Mucosa of rectum (tissue), 2 donors: ENCODE data around the gene PER1.
A peak's percentile ranks its signal among the peaks of the same experiment; 100 is the strongest.

Source experiments
- H3K27ac ChIP-seq, 2 donors: one replicate each; pipeline ENCODE4 v1.7.0; 2013; ENCODE audit warnings: inconsistent platforms in 2 of 2, low read depth in 2 of 2, low read length in 2 of 2
- H3K27me3 ChIP-seq, 2 donors: one replicate each; pipeline ENCODE4 v1.7.0; 2013; ENCODE audit warnings: low read length in 2 of 2; ENCODE audit not compliant: control insufficient read depth in 2 of 2, insufficient read depth in 2 of 2
- H3K36me3 ChIP-seq, 2 donors: one replicate each; pipeline ENCODE4 v1.7.0; 2013; ENCODE audit warnings: low read length in 2 of 2; ENCODE audit not compliant: control insufficient read depth in 2 of 2, insufficient read depth in 2 of 2
- H3K4me1 ChIP-seq, 2 donors: one replicate each; pipeline ENCODE4 v1.7.0; 2013; ENCODE audit warnings: low read length in 2 of 2, mild to moderate bottlenecking in 1 of 2; ENCODE audit not compliant: control insufficient read depth in 2 of 2, insufficient read depth in 2 of 2
- H3K4me3 ChIP-seq, 2 donors: one replicate each; pipeline ENCODE4 v1.7.0; 2013; ENCODE audit warnings: low read length in 2 of 2
- H3K9ac ChIP-seq, 2 donors: one replicate each; pipeline ENCODE4 v1.7.0; 2013; ENCODE audit warnings: low read length in 2 of 2, low read depth in 1 of 2, mild to moderate bottlenecking in 1 of 2
- H3K9me3 ChIP-seq, 2 donors: one replicate each; pipeline ENCODE4 v1.7.0; 2013; ENCODE audit warnings: low read length in 2 of 2; ENCODE audit not compliant: control insufficient read depth in 2 of 2
- donor health status: healthy.
- donor health status: Normal muscosa, but diverticular disease.

The PER1 gene

GRCh38 chr17:8125154-8125946, 26.9 kb downstream of the PER1 start:
- Histone ChIP-seq H3K27me3 (peaks cover 32 to 39% of the 10 kb centered on the region in 2 donors), H3K4me1 (peaks cover 55 to 59% of the 10 kb centered on the region in 2 donors), H3K9me3 (no peaks in the 10 kb centered on the region), H3K9ac (peak overlapping the region in 1 of 2 donors; percentile 44), H3K27ac (no peak overlapping the region), H3K36me3 (no peaks in the 10 kb centered on the region), H3K4me3 (peak overlapping the region; percentile 67 to 87)

GRCh38 chr17:8124350-8125153, 27.7 kb downstream of the PER1 start:
- H3K27ac ChIP-seq = no peak overlapping the region
- no peaks in the 10 kb centered on the region for H3K36me3 ChIP-seq
- no peaks in the 10 kb centered on the region for H3K9me3 ChIP-seq
- peaks cover 57 to 65% of the 10 kb centered on the region in 2 donors for H3K4me1 ChIP-seq
- H3K9ac ChIP-seq = no peak overlapping the region
- H3K27me3 ChIP-seq = peaks cover 32 to 39% of the 10 kb centered on the region in 2 donors
- H3K4me3 ChIP-seq = peak overlapping the region; percentile 68 to 87

- no peak within 1 kb of the TSS for H3K27ac ChIP-seq
Measured at GRCh38 chr17:8123695-8124349, 28.4 kb downstream of the PER1 start, which contains the start of gene HES7. HES7 (minus strand) TSS chr17:8124106; CDS start chr17:8124084, 22 bp downstream.

GRCh38 chr17:8122924-8123694, 29.1 kb downstream of the PER1 start:
- peak overlapping the region in 1 of 2 donors; percentile 29 for H3K9ac ChIP-seq

More at GRCh38 chr17:8123695-8124349, 28.4 kb downstream of the PER1 start, which contains the start of gene HES7:
- Histone ChIP-seq H3K9ac (peak within 1 kb of the TSS in 1 of 2 donors; percentile 29), H3K4me3 (peak within 1 kb of the TSS; percentile 68 to 87), H3K4me1 (peaks cover 57 to 70% of the 10 kb centered on the region in 2 donors), H3K36me3 (no peaks in the 10 kb centered on the region), H3K9me3 (no peaks in the 10 kb centered on the region), H3K27me3 (peaks cover 32 to 33% of the 10 kb centered on the region in 2 donors)

GRCh38 chr17:8122422-8122923, 29.7 kb downstream of the PER1 start:
- H3K27me3 ChIP-seq = peaks cover 30 to 39% of the 10 kb centered on the region in 2 donors
- H3K4me1 ChIP-seq = peaks cover 68 to 82% of the 10 kb centered on the region in 2 donors
- H3K4me3 ChIP-seq = peak overlapping the region; percentile 68
- H3K36me3 ChIP-seq = no peaks in the 10 kb centered on the region
- no peak overlapping the region for H3K27ac ChIP-seq
- peak overlapping the region in 1 of 2 donors; percentile 24 for H3K9ac ChIP-seq
- no peaks in the 10 kb centered on the region for H3K9me3 ChIP-seq

More at GRCh38 chr17:8122924-8123694, 29.1 kb downstream of the PER1 start:
- H3K36me3 ChIP-seq = no peaks in the 10 kb centered on the region
- no peaks in the 10 kb centered on the region for H3K9me3 ChIP-seq
- H3K4me3 ChIP-seq = peak overlapping the region; percentile 68
- H3K27me3 ChIP-seq = peaks cover 27 to 33% of the 10 kb centered on the region in 2 donors
- H3K27ac ChIP-seq = no peak overlapping the region
- peaks cover 61 to 76% of the 10 kb centered on the region in 2 donors for H3K4me1 ChIP-seq

GRCh38 chr17:8121681-8122421, 30.4 kb downstream of the PER1 start:
- peaks cover 32 to 41% of the 10 kb centered on the region in 2 donors for H3K27me3 ChIP-seq

GRCh38 chr17:8121407-8121680, 30.9 kb downstream of the PER1 start:
- Histone ChIP-seq H3K27me3 (peaks cover 38 to 46% of the 10 kb centered on the region in 2 donors), H3K4me3 (peak overlapping the region; percentile 68 to 85), H3K4me1 (peaks cover 60 to 77% of the 10 kb centered on the region in 2 donors), H3K9ac (no peak overlapping the region), H3K9me3 (no peaks in the 10 kb centered on the region), H3K36me3 (no peaks in the 10 kb centered on the region), H3K27ac (no peak overlapping the region)

More at GRCh38 chr17:8121681-8122421, 30.4 kb downstream of the PER1 start:
- H3K9me3 ChIP-seq = no peaks in the 10 kb centered on the region
- H3K27ac ChIP-seq = no peak overlapping the region
- peaks cover 63 to 80% of the 10 kb centered on the region in 2 donors for H3K4me1 ChIP-seq
- peak overlapping the region; percentile 68 for H3K4me3 ChIP-seq
- H3K36me3 ChIP-seq = no peaks in the 10 kb centered on the region
- H3K9ac ChIP-seq = peak overlapping the region in 1 of 2 donors; percentile 35

- Histone ChIP-seq H3K27me3 (peaks cover 43 to 51% of the 10 kb centered on the region in 2 donors), H3K27ac (peak overlapping the region in 1 of 2 donors; percentile 24), H3K4me3 (peak overlapping the region; percentile 41 to 85), H3K36me3 (no peaks in the 10 kb centered on the region), H3K9ac (peak overlapping the region in 1 of 2 donors; percentile 15), H3K4me1 (peaks cover 54 to 73% of the 10 kb centered on the region in 2 donors), H3K9me3 (no peaks in the 10 kb centered on the region)
Measured at GRCh38 chr17:8120520-8121406, 31.4 kb downstream of the PER1 start.
